Stimulated activated CD8-positive, alpha-beta memory T cell treated with anti-CD3 and anti-CD28 coated beads, Interleukin-7, amount 100 ng/mL, for 1 hour (primary cell): ENCODE measurements around the gene TPCN1.

Source experiments
- DNase-seq, 2 donors: peaks; one replicate each; pipeline ENCODE4 v3.0.0-alpha.2; 2020; ENCODE audit warnings: low read depth in 2 of 2

Gene TPCN1

GRCh38 chr12:113221181-113221996, at the start of gene TPCN1:
Gene TPCN1, plus strand, starts transcription at chr12:113221464. Its CDS starts 5,389 bp downstream, at chr12:113226853.
- DNase-seq: peak; percentile 96

- no peak for DNase-seq
These were observed 49.7 kb upstream of the TPCN1 start for GRCh38 chr12:113171543-113171942.

- no peak for DNase-seq
These were observed 49.1 kb upstream of the TPCN1 start for GRCh38 chr12:113172185-113172584.

DNA sequence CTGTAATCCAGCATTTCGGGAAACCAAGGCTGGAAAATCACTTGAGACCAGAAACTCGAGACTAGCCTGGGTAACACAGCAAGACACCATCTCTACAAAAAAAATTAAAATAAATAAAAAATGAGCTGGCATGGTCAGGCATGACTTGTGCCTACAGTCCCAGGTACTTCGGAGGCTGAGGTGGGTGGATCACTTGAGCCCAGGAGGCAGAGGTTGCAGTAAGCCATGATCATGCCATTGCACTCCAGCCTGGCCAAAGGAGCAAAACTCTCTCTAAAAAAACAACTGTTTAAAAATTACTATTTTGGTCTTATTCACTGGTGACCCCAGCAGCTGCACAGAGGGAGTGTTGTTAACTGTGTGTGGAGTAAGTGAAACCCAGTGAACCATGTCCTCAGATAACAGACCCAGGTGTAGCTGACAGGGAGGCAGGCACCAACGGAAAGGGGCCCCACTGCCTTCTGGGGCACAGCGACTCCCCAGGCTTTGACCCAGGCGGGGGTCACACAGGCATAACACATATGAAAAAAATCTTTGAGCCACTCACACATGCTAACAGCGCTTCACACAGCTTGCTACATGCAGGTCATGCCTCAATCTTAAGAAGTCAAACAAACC, 48.1 kb upstream of the TPCN1 start:
- DNase-seq: no peak

GRCh38 chr12:113174461-113175384, 46.5 kb upstream of the TPCN1 start:
- peak; percentile 52 to 71 for DNase-seq

DNA sequence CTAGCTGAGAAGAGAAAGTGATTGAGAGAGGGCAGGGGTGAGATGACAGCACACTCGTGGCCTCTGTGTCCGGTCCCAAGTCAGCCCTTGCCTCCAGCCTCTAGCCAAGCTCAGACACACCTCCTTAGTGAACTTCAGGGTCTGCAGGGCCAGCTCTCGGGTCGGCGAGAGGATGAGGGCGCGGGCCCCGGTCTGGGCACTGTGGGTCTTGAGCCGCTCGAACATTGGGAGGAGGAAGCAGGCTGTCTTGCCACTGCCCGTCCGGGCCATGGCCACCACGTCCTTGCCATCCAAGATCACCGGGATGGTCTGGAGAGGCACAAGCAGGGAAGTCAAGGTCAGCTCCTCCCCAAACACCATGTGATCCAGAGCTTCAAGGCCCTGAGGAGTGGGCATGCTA, 42.2 kb upstream of the TPCN1 start:
- DNase-seq: no peak

DNA sequence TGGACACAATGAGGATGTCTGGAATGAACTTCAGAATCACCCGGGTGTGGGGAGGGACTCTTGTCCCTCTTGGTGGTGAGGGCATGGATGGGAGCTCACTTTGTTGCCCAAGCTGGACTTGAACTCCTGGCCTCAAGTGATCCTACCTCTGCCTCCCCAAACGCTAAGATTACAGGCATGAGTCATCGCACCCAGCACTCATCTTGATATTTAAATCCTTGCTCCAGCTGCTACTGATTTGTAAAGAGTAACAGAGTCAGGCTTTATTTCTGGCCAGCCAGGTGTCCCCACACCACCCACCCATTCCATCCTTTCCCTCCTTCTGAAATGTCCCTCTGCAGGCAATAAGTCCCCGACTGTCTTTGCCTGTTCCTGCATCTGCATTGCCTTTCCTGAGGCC, 40.9 kb upstream of the TPCN1 start:
- no peak for DNase-seq

DNA sequence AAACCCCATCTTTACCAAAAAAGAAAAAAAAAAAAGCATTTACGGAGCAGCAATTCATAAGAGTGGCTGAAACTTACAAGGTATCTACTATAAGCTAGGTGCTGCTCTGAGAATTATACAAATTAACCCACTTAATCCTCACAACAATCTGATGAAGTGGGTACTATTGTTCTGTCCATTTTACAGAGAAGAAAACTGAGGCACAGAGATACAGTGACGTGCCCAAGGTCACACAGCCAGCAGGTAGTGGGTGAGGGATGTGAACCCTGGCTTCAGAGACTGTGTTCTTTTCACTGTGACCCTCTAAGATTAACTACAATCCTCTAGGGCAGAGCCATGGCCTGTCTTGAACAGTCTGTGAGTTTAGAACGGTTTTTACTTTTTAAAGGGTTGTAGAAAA, 39.3 kb upstream of the TPCN1 start:
- no peak for DNase-seq

DNA sequence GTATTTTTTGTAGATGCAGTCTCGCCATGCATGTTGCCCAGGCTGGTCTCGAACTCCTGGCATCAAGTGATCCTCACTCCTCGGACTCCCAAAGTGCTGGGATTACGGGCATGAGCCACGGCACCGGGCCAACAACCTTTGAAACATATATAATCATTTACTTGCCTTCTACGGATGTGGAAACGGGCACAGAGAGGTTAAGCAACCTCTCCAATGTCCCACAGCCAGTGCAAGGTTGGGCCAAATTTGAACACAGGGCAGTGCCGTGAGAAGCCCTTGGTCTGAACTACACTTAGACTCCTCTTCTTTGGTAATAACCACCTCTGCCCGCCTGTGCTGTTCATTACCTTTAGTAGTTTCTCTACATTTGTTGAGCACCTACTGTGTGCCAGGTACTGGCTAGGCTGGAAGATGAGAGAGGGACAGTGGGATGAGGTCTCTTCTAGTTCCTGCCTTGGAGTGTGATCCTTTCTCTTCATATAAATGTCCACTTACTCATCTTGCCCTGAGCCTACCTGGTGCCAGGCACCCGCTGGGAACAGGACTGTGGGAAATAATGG, 38.2 kb upstream of the TPCN1 start:
- no peak for DNase-seq

- no peak for DNase-seq
These were observed 37.0 kb upstream of the TPCN1 start for GRCh38 chr12:113184098-113184899.

- peak; percentile 67 to 71 for DNase-seq
These were observed 36.4 kb upstream of the TPCN1 start for GRCh38 chr12:113184900-113185179.

DNA sequence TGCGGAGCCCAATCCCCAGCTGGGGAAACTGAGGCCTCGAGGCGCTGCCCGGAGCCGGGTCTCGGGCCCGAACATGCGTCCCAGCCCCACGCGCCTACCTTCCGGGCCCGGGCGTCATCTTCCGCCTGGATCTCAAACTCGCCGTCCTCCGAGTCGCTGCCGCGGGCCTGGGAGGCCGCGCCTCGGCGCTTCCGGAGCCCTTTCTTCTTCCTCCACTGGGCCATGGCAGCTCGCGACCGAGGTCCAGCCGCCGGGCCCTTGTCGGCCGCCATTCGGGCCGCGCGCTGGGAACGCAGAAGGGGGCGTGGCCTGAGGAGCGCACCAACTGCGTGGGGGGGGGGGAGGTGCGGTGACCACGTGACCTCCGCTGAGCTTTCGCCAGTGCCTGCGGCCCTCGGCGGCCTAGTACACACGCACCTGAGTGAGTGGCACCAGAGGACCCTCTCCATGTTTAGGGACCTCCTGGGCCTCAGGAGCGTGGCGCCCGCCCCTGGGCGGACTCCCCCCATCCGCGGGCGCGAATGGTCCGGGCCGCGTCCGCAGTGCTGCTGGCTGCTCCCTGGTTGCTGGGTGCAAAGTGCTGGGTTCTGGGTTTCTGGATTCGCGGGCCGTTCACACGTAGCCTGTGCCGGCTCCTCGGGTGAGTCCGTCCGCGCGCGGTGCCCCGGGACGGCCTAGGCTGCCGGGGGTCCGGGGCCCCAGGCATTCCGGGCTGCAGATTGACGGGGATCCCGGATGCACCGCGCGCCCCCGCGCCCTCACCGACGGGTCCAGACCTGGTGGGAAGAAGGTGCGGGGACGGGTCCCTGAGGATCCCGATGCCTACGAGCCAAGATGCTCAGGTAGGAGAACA, 35.9 kb upstream of the TPCN1 start, which contains the start of the genes DDX54 and RITA1:
DDX54 (minus strand) TSS at position 299 of the 853 bp plus-strand sequence; CDS start at position 272, 27 bp downstream.
RITA1 (plus strand) TSS at position 542 of the 853 bp plus-strand sequence. CDS start 1,026 bp downstream, outside the sequence.
- peak; percentile 64 to 66 for DNase-seq

DNA sequence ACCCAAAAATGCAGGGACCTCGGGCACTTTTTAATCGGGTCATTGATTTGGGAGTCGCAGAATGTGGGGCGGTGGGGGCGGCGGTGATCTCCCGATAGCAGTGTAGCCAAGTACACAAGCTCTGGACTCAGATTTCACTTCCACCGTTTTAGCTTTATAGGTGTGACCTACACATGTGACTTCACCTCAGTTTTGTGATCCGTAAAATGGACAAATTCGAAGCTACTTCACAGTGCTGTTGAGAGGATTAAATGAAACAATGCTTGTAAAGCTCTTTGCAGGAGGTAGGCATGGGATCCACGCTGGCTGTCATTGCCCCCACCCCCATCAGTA, 35.3 kb upstream of the TPCN1 start:
- no peak for DNase-seq

- no peak for DNase-seq
These were observed 34.5 kb upstream of the TPCN1 start for GRCh38 chr12:113186666-113187325.

GRCh38 chr12:113189361-113189760, 31.9 kb upstream of the TPCN1 start:
- no peak for DNase-seq

GRCh38 chr12:113190761-113191160, 30.5 kb upstream of the TPCN1 start:
- DNase-seq: no peak

GRCh38 chr12:113191227-113191626, 30.0 kb upstream of the TPCN1 start:
- DNase-seq: no peak

DNA sequence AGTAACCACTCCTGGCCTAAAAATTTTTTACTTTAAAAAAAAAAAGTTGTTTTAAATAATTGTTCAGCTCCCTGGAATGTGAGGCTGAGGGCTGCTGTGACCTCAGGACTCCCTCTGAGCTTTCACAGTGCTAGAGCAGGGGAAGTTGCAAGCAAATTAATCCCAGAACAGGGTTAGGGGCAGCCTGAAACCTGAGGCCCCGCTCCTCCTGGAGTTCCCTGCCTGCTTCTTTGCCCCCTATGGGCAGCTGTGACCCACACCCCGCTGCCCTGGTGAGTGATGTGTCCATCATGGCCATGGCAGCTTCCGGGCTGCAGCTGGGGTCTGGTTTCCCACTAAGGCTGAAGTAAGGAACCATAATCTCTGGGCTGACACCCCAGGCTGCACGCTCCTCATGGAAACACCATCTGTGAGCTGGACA, 26.3 kb upstream of the TPCN1 start:
- no peak for DNase-seq

DNA sequence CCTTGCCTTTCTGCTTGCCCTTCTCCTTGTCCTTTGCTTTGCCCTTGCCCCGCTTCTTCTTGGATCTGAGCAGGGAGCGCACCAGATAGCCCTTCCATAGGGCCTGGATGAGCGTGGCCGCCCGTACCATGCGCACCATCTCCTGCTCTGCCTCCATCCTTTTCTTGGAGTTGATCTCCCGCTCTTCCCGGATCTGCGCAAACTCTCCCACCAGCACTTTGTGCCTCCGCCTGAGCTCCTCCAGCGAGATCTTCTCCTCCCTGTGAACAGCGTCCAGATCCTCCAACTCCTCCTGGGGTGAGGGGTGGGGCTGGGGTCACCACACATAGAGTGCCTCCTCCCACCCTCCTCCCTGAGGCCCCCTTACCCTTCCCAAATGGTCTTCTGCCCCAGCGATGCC, 25.7 kb upstream of the TPCN1 start:
- DNase-seq: no peak

DNA sequence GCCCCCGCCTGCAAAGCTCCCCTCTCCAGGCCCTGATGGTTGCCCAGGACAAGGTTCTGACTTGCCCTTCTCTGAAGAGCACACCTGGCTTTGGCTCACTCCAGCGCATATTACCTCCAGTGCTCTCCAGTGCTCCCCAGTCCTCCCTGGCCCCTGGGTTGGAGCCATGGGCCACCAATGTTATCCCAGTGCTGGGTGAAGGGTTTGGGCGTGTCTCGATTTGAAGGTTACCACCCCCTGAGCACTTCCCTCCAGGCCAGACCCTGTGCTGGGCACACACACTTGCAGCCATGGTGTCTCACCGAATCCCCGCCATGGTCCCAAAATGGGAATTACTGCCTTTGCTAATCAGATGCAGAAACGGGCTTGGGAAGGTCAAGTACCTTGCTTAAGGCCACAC, 24.7 kb upstream of the TPCN1 start:
- DNase-seq: no peak
